DND-41 (cell line): ENCODE results near the gene ARHGAP20.

Experiments used
- CTCF ChIP-seq: IDR thresholded peaks from 2 replicates; pipeline ENCODE4 v1.5.1; 2012; ENCODE audit warnings: borderline replicate concordance, low read length, moderate library complexity, mild to moderate bottlenecking; ENCODE audit not compliant: poor library complexity, severe bottlenecking; ENCODE audit errors: extremely low read depth
- EZH2 ChIP-seq: IDR thresholded peaks from 3 replicates; pipeline ENCODE4 v1.6.1; 2012; ENCODE audit warnings: borderline replicate concordance, low read depth, mild to moderate bottlenecking, moderate library complexity, low read length, inconsistent platforms; ENCODE audit not compliant: severe bottlenecking

- TF ChIP-seq CTCF (no peak), EZH2 (no peak)
Observed at GRCh38 chr11:110689306-110689705, 22.9 kb downstream of the ARHGAP20 start.
